ENCODE results near the gene MAN1A1. TPM values are rescaled to one million over a fixed set of nuclear protein-coding genes. Genes with fewer than 3 reads are reported as not detected.

Gene MAN1A1
- total and polyA plus RNA-seq, 2 of the 8 experiments (the other 6 are each of a cell fraction or from before 2014, with no cell fraction given): 1.8 to 5.4 TPM

- TF ChIP-seq HDAC2 (IDR thresholded peaks at IDR 0.05; ENCODE audit: borderline replicate concordance in 1 of 2, low read depth in 2 of 2, low read length in 2 of 2): no peak
- TF ChIP-seq KDM1A (IDR thresholded peaks at IDR 0.05; ENCODE audit: borderline replicate concordance, low read length): no peak
- no peak for TF ChIP-seq CTCF (IDR thresholded peaks at IDR 0.05; ENCODE audit: control extremely low read depth in 1 of 3, insufficient read depth in 1 of 3, low read depth in 1 of 3, low read length in 3 of 3)
- no peak for TF ChIP-seq TEAD4 (IDR thresholded peaks at IDR 0.05; ENCODE audit: low read depth, low read length)
Observed at GRCh38 chr6:119193707-119194106, 155.9 kb downstream of the MAN1A1 start (continued).
